HepG2 (cell line): Measurements from ENCODE around the gene RCBTB1.

Experiments used
- CBX5 ChIP-seq: sonication (generic); formaldehyde crosslinking; IDR thresholded peaks from 2 replicates; pipeline ENCODE4 v1.4.0; 2020; ENCODE audit warnings: missing genetic modification reagents, borderline replicate concordance
- ETV5 ChIP-seq: IDR thresholded peaks from 2 replicates; pipeline ENCODE4 v1.6.1; 2018; ENCODE audit warnings: missing biosample characterization, missing genetic modification reagents, inconsistent platforms, borderline replicate concordance
- GABPB1 ChIP-seq: IDR thresholded peaks from 2 replicates; pipeline ENCODE4 v1.6.1; 2016; ENCODE audit warnings: mild to moderate bottlenecking, missing genetic modification reagents, moderate library complexity, missing compliant biosample characterization
- JUND ChIP-seq: sonication (generic); formaldehyde crosslinking; IDR thresholded peaks from 2 replicates; pipeline ENCODE4 v1.8.0; 2022; ENCODE audit warnings: mild to moderate bottlenecking, missing genetic modification reagents
- MAFK ChIP-seq, 2 experiments: IDR thresholded peaks in 1 of 2; conservative IDR thresholded peaks in 1 of 2; 2 replicates each; pipeline ENCODE4 v1.6.1; 2011; ENCODE audit warnings: improper control_type of control experiment in 2 of 2, low read length in 2 of 2
- MTA1 ChIP-seq: sonication (generic); formaldehyde crosslinking; IDR thresholded peaks from 2 replicates; pipeline ENCODE4 v1.4.0; 2020; ENCODE audit warnings: missing genetic modification reagents, mild to moderate bottlenecking, borderline replicate concordance
- NR2C2 ChIP-seq: sonication (generic); formaldehyde crosslinking; IDR thresholded peaks from 2 replicates; pipeline ENCODE4 v1.4.0; 2020; ENCODE audit warnings: missing genetic modification reagents, mild to moderate bottlenecking, moderate library complexity, borderline replicate concordance
- ZBTB38 ChIP-seq: sonication (generic); formaldehyde crosslinking; IDR thresholded peaks from 2 replicates; pipeline ENCODE4 v1.5.1; 2020; ENCODE audit warnings: mild to moderate bottlenecking, missing genetic modification reagents
- ZBTB7A ChIP-seq: sonication (generic); formaldehyde crosslinking; IDR thresholded peaks from 2 replicates; pipeline ENCODE4 v1.8.0; 2022; ENCODE audit warnings: mild to moderate bottlenecking, missing genetic modification reagents
- ZNF160 ChIP-seq: sonication (generic); formaldehyde crosslinking; IDR thresholded peaks from 2 replicates; pipeline ENCODE4 v1.8.0; 2022; ENCODE audit warnings: mild to moderate bottlenecking, inconsistent platforms, missing genetic modification reagents
- ZSCAN12 ChIP-seq: sonication (generic); formaldehyde crosslinking; IDR thresholded peaks from 2 replicates; pipeline ENCODE4 v1.9.0; 2021; ENCODE audit warnings: mild to moderate bottlenecking, missing genetic modification reagents
- TF ChIP-seq, protein P1 (sequence below): sonication (generic); formaldehyde crosslinking; IDR thresholded peaks from 2 replicates; pipeline ENCODE4 v1.4.0; 2020; ENCODE audit warnings: missing genetic modification reagents
- TF ChIP-seq, protein P2 (sequence below): sonication (generic); formaldehyde crosslinking; IDR thresholded peaks from 2 replicates; pipeline ENCODE4 v1.5.0; 2020; ENCODE audit warnings: mild to moderate bottlenecking, missing genetic modification reagents, moderate library complexity
- TF ChIP-seq, protein P3 (sequence below): sonication (generic); formaldehyde crosslinking; IDR thresholded peaks from 2 replicates; pipeline ENCODE4 v1.5.0; 2020; ENCODE audit warnings: mild to moderate bottlenecking, missing genetic modification reagents, borderline replicate concordance

DNA sequence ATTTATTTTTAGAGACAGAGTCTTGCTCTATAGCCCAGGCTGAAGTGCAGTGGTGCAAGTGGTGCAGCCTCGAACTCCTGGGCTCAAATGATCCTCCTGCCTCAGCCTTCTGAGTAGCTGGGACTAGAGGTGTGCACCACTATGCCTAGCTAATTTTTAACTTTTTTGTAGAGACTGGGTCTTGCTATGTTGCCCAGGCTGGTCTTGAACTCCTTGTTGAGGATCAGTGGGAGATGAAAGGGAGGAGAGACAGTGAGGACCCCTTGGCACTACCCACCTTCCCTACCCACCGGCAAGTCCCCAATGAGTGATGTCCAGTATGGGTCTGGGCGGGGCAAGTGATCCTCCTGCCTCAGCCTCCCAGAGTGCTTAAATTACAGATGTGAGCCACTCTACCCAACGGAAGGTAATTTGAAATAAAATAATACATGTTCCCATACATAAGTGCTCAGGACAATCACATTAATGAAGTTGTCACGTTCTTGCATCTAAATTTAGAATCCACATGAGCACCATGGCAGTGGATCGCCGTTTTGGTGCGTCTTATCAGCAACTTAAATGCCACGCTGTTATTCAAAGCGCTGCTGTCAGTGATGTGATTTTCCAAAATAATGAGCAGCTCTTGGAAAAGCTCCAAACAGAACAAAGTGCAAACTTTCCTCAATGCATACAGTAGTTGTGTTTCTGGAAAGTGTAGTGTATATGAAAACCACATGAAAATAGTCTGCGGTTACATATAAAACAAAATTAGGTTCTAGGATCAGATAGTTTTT is 37.0 kb upstream of the RCBTB1 start:
- TF ChIP-seq CBX5 (CRISPR knock-in tag) (no peak), ETV5 (CRISPR knock-in tag) (no peak), ZNF160 (no peak), NR2C2 (CRISPR knock-in tag) (no peak), MAFK (conservative IDR thresholded peaks at IDR 0.05 in 1 of 2, IDR thresholded peaks at IDR 0.05 in 1 of 2; ENCODE audit: low read length in 2 of 2) (no peak), ZBTB7A (CRISPR knock-in tag) (no peak), JUND (CRISPR knock-in tag) (no peak), ZSCAN12 (CRISPR knock-in tag) (no peak), ZBTB38 (no peak), MTA1 (no peak), GABPB1 (CRISPR knock-in tag) (no peak)
- TF ChIP-seq, protein P1, sequence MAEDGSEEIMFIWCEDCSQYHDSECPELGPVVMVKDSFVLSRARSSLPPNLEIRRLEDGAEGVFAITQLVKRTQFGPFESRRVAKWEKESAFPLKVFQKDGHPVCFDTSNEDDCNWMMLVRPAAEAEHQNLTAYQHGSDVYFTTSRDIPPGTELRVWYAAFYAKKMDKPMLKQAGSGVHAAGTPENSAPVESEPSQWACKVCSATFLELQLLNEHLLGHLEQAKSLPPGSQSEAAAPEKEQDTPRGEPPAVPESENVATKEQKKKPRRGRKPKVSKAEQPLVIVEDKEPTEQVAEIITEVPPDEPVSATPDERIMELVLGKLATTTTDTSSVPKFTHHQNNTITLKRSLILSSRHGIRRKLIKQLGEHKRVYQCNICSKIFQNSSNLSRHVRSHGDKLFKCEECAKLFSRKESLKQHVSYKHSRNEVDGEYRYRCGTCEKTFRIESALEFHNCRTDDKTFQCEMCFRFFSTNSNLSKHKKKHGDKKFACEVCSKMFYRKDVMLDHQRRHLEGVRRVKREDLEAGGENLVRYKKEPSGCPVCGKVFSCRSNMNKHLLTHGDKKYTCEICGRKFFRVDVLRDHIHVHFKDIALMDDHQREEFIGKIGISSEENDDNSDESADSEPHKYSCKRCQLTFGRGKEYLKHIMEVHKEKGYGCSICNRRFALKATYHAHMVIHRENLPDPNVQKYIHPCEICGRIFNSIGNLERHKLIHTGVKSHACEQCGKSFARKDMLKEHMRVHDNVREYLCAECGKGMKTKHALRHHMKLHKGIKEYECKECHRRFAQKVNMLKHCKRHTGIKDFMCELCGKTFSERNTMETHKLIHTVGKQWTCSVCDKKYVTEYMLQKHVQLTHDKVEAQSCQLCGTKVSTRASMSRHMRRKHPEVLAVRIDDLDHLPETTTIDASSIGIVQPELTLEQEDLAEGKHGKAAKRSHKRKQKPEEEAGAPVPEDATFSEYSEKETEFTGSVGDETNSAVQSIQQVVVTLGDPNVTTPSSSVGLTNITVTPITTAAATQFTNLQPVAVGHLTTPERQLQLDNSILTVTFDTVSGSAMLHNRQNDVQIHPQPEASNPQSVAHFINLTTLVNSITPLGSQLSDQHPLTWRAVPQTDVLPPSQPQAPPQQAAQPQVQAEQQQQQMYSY (CRISPR knock-in tag): no peak
- TF ChIP-seq, protein P2, sequence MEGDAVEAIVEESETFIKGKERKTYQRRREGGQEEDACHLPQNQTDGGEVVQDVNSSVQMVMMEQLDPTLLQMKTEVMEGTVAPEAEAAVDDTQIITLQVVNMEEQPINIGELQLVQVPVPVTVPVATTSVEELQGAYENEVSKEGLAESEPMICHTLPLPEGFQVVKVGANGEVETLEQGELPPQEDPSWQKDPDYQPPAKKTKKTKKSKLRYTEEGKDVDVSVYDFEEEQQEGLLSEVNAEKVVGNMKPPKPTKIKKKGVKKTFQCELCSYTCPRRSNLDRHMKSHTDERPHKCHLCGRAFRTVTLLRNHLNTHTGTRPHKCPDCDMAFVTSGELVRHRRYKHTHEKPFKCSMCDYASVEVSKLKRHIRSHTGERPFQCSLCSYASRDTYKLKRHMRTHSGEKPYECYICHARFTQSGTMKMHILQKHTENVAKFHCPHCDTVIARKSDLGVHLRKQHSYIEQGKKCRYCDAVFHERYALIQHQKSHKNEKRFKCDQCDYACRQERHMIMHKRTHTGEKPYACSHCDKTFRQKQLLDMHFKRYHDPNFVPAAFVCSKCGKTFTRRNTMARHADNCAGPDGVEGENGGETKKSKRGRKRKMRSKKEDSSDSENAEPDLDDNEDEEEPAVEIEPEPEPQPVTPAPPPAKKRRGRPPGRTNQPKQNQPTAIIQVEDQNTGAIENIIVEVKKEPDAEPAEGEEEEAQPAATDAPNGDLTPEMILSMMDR: no peak
- TF ChIP-seq, protein P3, sequence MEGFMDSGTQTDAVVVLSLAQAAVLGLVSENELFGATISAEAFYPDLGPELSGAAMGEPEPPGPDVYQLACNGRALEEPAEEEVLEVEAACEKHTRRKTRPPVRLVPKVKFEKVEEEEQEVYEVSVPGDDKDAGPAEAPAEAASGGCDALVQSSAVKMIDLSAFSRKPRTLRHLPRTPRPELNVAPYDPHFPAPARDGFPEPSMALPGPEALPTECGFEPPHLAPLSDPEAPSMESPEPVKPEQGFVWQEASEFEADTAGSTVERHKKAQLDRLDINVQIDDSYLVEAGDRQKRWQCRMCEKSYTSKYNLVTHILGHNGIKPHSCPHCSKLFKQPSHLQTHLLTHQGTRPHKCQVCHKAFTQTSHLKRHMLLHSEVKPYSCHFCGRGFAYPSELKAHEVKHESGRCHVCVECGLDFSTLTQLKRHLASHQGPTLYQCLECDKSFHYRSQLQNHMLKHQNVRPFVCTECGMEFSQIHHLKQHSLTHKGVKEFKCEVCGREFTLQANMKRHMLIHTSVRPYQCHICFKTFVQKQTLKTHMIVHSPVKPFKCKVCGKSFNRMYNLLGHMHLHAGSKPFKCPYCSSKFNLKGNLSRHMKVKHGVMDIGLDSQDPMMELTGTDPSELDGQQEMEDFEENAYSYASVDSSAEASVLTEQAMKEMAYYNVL (CRISPR knock-in tag): no peak
